Skeletal muscle tissue (tissue), 4 donors: Measurements from ENCODE around the gene MED31. TPM values are rescaled to one million over a fixed set of nuclear protein-coding genes. Genes with fewer than 3 reads are reported as not detected.

Source experiments
- H3K27ac ChIP-seq: one replicate; pipeline ENCODE4 v1.7.0; 2013; ENCODE audit warnings: mild to moderate bottlenecking, low read depth, low read length, inconsistent platforms
- H3K27me3 ChIP-seq, 3 donors: one replicate each; pipeline ENCODE4 v1.7.0; 2013; ENCODE audit warnings: low read length in 3 of 3; ENCODE audit not compliant: control insufficient read depth in 3 of 3, insufficient read depth in 3 of 3
- H3K36me3 ChIP-seq, 3 donors: one replicate each; pipeline ENCODE4 v1.7.0; 2013; ENCODE audit warnings: low read length in 3 of 3; ENCODE audit not compliant: control insufficient read depth in 3 of 3, insufficient read depth in 3 of 3
- H3K4me1 ChIP-seq, 3 donors: one replicate each; pipeline ENCODE4 v1.7.0; 2013; ENCODE audit warnings: low read length in 3 of 3, mild to moderate bottlenecking in 3 of 3; ENCODE audit not compliant: control insufficient read depth in 3 of 3, insufficient read depth in 3 of 3
- H3K4me3 ChIP-seq, 3 donors: one replicate each; pipeline ENCODE4 v1.7.0; 2013; ENCODE audit warnings: low read length in 3 of 3
- H3K9ac ChIP-seq, 3 donors: one replicate each; pipeline ENCODE4 v1.7.0; 2013; ENCODE audit warnings: low read length in 3 of 3, mild to moderate bottlenecking in 3 of 3, moderate library complexity in 2 of 3, low read depth in 1 of 3
- H3K9me3 ChIP-seq, 3 donors: one replicate each; pipeline ENCODE4 v1.7.0; 2013; ENCODE audit warnings: low read length in 3 of 3; ENCODE audit not compliant: control insufficient read depth in 3 of 3
- total RNA-seq: library from RNA; depleted of rRNA; stranded (reverse); fragments of >200 nt; gene quantifications from one replicate; pipeline ENCODE4 v1.2.3, GENCODE V29; 2014
- donor health status: Osteomylitis.

Gene MED31
- total RNA-seq, 1 donor from 2014 or later = 3.1 TPM

DNA sequence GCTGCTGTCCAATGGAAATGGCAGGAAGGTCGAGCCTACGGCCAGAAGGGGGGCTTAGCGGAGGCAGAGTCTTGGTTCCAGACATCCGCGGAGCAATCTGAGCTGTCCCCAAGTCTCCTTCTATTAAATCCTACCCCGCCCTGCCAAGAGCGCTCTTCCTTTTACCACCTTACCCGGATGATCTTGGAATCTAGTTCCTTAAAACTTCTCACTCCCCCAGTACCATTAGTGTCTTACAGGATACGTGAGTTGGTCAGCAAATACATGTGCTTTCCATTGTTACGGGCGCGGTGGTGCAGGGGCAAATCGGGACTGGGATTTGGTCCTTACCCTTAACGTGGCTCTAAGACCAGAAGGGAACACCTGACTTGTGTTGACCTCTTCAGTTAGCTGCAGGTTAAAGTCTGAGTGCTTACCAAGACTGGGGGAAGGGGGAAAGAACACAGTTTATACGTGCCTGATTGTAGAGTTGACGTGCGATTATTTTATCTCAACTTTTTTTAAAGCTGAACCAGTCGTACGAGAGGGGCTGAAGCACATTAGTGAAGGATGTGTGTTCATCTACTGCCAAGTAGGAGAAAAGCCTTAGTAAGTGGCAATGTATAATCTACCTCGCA, 10.1 kb downstream of the MED31 start:
- Histone ChIP-seq H3K27me3 (no peaks in the 10 kb centered on the region), H3K4me1 (peaks cover 19 to 32% (median 21%) of the 10 kb centered on the region in 3 donors), H3K36me3 (peaks cover 5 to 24% (median 13%) of the 10 kb centered on the region in 3 donors), H3K4me3 (peak overlapping the region; percentile 96 to 99 (median 97)), H3K9me3 (no peaks in the 10 kb centered on the region), H3K9ac (peak overlapping the region; percentile 88 to 90 (median 90)), H3K27ac (peak overlapping the region; percentile 72)

DNA sequence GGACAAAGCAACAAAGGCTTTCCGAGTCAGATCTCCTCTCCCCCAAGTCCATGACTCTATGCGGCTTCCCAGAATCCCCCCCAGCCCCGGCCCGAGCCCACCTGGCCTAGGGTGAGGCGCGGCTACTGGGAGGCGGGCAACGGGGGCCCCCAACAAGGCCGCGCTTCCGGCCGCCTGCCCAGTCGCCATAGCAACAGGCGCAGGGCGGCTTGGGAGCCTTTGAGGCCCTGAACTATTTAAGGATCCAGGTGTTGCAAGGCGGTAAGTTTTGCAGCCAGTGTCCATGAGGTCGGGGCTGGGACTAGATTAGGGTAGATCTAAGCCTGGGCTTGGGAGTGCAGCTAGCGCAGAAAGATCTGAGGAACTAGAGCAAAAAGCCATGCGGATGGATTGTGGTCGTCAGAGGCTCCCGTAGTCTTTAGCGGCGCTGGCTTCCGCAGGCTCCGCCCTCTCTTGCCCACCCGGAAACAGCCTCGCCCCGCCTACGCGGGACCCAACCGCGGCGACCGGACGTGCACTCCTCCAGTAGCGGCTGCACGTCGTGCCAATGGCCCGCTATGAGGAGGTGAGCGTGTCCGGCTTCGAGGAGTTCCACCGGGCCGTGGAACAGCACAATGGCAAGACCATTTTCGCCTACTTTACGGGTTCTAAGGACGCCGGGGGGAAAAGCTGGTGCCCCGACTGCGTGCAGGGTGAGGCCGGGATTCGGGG, 10.7 kb downstream of the MED31 start, which contains the start of the genes KIAA0753 and TXNDC17:
Gene KIAA0753, minus strand, starts transcription at position 176 of the 711 bp plus-strand sequence. CDS start 5,608 bp downstream, outside the sequence.
Gene TXNDC17, plus strand, starts transcription at position 525 of the 711 bp plus-strand sequence. Its CDS starts 23 bp downstream, at position 548.
- Histone ChIP-seq H3K4me3 (peak within 1 kb of the TSS; percentile 96 to 99 (median 97)), H3K27me3 (no peaks in the 10 kb centered on the region), H3K9me3 (no peaks in the 10 kb centered on the region), H3K4me1 (peaks cover 19 to 32% (median 21%) of the 10 kb centered on the region in 3 donors), H3K36me3 (peaks cover 5 to 24% (median 9%) of the 10 kb centered on the region in 3 donors), H3K9ac (peak within 1 kb of the TSS; percentile 88 to 90 (median 90)), H3K27ac (peak within 1 kb of the TSS; percentile 72)

DNA sequence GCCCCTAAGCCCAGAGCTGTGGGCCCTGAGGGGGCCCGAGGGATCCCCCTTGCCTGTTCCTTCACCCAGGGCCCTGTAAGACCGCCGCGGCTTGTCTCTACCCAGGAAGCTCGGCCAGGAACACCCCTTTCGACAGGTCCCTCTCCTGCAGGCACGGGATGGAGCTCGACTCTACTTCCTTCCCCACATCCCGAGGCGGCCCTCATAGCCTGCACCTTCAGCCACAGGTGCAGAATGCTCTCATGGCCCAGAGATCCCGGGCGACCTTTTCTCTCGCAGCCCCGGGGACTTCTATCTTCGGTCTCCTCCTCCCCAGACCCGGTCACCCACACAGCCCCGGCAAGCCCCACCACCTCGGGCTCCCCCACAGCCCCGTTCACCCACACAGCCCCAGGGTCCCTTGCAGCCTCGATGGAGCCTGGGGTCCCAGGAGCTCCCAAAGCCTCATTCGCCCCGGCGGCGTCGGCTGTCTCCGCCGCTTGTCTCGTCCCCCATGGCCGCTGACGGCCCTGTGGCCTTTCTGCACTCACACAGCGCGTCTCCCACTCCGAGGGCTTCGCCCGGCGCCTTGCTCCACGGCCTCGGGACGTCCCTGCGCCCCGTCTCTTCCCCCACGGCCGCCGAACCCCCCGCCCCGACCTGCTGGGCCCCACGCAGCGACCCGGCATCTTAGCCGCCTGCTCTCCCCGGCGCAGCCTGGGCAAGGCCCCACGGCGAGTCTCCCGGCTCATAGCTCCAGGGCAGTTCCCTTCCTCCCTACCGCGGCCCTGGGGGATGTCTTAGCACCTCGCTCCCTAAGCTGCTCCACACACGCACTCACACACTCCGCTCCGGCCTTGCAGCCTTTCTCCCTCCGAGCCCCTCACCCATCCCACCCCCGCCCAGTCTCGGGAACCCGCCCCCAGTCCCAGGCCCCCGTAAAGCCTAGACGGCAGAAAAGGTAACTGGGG, 11.5 kb downstream of the MED31 start:
- Histone ChIP-seq H3K4me1 (peaks cover 19 to 32% (median 21%) of the 10 kb centered on the region in 3 donors), H3K27ac (peak overlapping the region; percentile 72)

DNA sequence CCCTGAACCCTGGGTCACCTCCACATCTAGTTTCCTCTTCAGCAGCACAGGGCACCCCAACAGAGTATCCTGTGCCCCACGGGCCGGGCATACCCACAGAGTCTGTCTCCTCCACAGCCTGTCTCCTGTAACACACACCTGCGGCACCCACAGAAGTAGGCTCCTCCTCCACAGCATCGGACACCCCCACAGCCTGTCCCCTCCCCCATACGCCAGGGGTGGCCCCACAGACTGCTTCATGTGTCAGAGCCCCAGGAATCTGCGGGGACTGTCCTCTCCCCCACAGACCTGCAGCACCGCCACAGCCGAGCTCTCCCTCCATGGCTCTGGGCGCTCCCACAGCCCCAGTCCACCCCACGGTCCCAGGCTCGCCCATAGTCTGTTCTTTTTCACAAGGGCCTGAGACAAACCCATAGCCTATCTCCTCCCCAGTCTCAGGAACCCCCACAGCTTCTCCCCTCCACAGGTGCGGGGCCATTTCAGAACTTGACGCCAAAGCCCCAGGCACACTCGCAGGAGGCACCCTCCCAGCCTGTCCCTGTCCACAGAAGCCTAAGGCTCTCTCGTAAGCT, 12.3 kb downstream of the MED31 start:
- H3K36me3 ChIP-seq = peaks cover 5 to 11% (median 8%) of the 10 kb centered on the region in 3 donors
- H3K9ac ChIP-seq = peak overlapping the region; percentile 83 to 90 (median 90)
- H3K9me3 ChIP-seq = no peaks in the 10 kb centered on the region
- no peaks in the 10 kb centered on the region for H3K27me3 ChIP-seq
- peak overlapping the region; percentile 96 to 99 (median 97) for H3K4me3 ChIP-seq
- peaks cover 19 to 32% (median 21%) of the 10 kb centered on the region in 3 donors for H3K4me1 ChIP-seq
- no peak overlapping the region for H3K27ac ChIP-seq

More for the DNA sequence above, 11.5 kb downstream of the MED31 start:
- peak overlapping the region; percentile 96 to 99 (median 97) for H3K4me3 ChIP-seq
- peak overlapping the region; percentile 88 to 90 (median 90) for H3K9ac ChIP-seq
- H3K9me3 ChIP-seq = no peaks in the 10 kb centered on the region
- no peaks in the 10 kb centered on the region for H3K27me3 ChIP-seq
- peaks cover 5 to 19% (median 9%) of the 10 kb centered on the region in 3 donors for H3K36me3 ChIP-seq

DNA sequence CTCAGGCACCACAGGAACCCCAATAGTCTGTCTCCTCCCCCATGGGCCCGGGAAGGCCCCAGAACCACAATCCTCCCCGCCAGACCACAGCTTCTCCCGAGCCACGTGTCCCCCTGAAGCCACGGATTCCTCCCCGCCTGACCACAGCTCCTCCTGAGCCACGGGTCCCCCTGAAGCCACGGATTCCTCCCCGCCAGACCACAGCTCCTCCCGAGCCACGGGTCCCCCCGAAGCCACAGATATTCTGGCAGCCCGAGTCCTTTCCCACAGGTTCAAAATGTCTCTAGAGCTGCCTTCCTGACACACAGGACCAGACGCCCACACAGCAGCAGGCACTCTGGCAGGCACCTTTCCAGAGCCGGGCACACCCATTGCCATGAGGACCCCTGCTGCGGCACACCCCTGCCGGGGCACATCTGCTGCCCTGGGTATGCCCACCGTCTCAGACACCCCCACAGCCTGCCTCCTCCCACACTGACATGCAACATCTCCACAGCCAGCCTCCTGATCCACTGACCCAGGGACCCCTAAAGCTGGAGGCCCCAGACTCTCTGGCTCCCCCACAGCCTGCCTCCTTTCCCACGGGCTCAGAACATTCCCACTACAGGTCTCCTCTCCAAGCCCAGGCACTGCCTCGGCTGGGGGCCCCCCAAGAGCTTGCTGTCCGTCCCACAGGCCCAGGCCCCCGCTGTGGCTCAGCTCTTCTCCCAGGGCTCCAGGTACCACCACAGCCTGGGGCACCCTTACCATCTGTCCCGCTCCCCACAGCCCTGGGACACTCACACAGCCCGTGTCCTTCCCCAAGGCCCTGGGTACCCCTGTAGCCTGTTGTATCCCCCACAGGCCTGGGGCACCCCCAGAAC, 13.1 kb downstream of the MED31 start:
- H3K4me1 ChIP-seq = peaks cover 19 to 32% (median 21%) of the 10 kb centered on the region in 3 donors
- peak overlapping the region in 2 of 3 donors; percentile 45 to 90 for H3K9ac ChIP-seq
- no peaks in the 10 kb centered on the region for H3K9me3 ChIP-seq
- H3K36me3 ChIP-seq = peaks cover 4 to 9% (median 8%) of the 10 kb centered on the region in 3 donors
- H3K4me3 ChIP-seq = peak overlapping the region in 1 of 3 donors; percentile 23
- H3K27me3 ChIP-seq = no peaks in the 10 kb centered on the region
- no peak overlapping the region for H3K27ac ChIP-seq

GRCh38 chr17:6637458-6637840, 14.0 kb downstream of the MED31 start:
- Histone ChIP-seq H3K9ac (no peak overlapping the region), H3K36me3 (peaks cover 3 to 14% (median 12%) of the 10 kb centered on the region in 3 donors), H3K27ac (no peak overlapping the region), H3K4me1 (peaks cover 19 to 32% (median 21%) of the 10 kb centered on the region in 3 donors), H3K4me3 (no peak overlapping the region), H3K9me3 (no peaks in the 10 kb centered on the region), H3K27me3 (no peaks in the 10 kb centered on the region)

DNA sequence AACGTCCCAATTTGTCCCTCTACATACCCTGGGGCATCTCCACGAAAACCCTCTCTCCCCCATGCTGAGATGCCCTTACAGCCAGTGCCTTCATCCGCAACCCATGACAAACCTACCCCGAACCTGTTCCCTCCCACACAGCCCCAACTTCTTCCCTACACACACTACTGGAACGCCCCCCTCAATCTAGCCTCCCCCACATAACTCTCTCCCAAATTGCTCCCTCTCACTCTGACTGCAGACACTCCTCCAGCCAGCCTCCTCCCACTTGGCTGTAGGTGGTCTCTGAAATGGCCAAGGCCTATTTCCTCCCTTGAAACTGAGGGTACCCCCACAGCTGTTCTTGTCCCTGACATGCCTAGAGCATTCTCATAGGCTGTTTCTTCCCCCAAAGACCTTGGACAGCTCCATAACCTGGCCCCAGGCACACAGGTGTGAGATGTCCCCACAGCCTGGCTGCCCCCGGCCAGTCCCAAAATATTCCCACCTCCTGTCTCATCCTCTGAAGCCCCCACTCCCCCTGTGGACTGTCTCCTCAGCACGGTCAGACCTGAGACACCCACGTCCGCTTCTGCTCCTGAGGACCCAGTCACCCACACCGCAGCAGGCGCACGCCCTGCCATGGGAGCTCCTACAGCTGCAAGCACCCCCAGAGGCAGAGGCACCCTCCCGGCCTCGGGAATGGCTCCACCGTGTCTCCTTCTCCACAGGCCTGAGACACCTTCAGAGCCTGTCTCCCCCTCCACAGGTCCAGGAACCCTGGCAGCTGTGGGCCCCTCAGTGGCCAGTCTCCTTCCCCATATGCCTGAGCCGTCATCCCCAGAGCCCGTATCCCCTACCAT, 14.6 kb downstream of the MED31 start:
- Histone ChIP-seq H3K4me3 (no peak overlapping the region), H3K27me3 (no peaks in the 10 kb centered on the region), H3K36me3 (peaks cover 3 to 16% (median 12%) of the 10 kb centered on the region in 3 donors), H3K27ac (no peak overlapping the region), H3K4me1 (peaks cover 19 to 31% (median 21%) of the 10 kb centered on the region in 3 donors), H3K9me3 (no peaks in the 10 kb centered on the region), H3K9ac (no peak overlapping the region)

- no peaks in the 10 kb centered on the region for H3K9me3 ChIP-seq
- no peak overlapping the region for H3K4me3 ChIP-seq
- no peaks in the 10 kb centered on the region for H3K27me3 ChIP-seq
- peaks cover 3 to 19% (median 14%) of the 10 kb centered on the region in 3 donors for H3K36me3 ChIP-seq
- no peak overlapping the region for H3K27ac ChIP-seq
- H3K9ac ChIP-seq = no peak overlapping the region
- peaks cover 12 to 23% (median 13%) of the 10 kb centered on the region in 3 donors for H3K4me1 ChIP-seq
Observed at GRCh38 chr17:6636105-6636504, 15.3 kb downstream of the MED31 start.
